HG03457 (cell line): ENCODE data around the gene GRM5.
"Not testable (repeated sequence)": the region's sequence is repeated elsewhere in the genome, so short reads cannot be mapped to it uniquely, and the experiment has no call there.

Source experiments
- ATAC-seq: cut with Tn5 transposase; IDR thresholded peaks from one replicate; pipeline ENCODE4 v1.9.1; 2021; ENCODE audit warnings: moderate number of reproducible peaks; ENCODE audit not compliant: unreplicated experiment

GRM5 gene

DNA sequence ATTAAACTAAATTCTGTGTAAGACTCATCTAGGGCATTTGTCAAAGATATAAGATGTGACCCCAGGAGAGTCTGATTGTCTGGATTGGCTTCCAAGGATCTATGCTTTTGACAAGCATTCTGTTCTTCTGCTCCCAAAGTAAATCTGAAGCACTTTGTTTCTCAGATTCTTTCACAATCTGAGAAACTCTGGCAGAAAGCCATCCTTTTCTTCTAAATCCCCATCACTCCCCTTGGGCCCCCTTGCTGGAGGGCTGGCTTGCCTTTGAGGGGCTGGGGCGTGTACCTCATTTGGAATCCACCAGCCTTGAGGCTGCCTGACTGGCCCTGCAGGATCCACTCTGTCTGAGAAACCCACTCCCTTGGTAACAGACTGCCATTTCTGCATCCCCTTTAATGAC is 554.8 kb downstream of the GRM5 start:
- ATAC-seq: no peak

DNA sequence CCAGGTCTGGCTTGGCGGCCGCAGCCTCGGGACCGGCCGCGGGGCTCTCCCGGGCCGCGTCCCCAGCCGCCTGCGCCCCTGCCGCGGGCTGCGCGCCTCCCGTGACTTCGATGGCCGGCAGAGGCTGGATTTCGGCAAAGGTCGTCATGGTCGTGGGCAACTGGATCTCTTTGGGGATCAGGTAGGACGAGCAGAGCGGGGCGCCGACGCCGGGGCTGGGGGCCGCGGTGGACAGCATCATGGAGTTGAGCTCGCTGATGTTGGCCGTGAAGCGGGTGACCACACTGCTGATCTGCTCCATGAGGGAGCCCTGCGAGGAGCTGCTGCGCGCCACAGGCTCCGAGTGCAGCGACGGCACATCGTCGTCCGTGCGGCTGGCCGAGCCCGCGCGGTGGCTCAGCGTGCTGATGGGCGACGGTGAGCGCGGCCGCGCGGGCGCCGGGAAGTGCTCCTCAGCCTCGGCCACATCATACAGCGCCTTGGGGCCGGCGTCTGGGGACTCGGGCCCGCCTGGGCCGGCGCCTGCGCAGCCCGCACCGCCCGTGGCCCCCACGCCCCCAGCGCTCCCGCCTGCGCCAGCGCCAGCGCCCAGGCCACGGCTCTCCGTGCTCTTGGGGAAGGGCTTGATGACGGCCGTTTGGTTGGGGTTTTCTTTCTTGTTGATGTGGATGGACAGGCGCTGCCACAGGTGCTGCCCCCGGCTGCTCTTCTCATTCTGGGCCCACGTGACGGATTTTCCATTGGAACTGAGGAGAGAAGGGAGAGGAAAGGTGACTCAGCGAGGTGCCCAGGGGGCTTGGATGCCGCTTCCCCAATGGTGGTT is 556.8 kb downstream of the GRM5 start:
- no peak for ATAC-seq

DNA sequence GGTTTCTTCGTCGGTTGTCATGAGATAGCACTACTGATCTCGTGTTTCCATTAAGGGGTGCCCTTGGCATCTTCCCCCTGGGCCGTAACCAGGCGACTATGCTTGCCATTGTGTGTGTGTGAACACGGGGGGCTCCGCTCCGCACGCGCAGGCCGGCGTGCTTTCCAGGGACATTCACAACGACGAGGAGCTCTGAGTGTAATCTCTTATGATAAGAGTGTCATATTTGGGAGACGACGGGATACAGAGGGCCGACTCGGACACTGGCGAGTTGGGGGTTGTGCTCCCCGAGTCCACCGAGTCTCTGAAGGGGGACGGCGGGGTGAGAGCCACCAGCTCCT is 557.4 kb downstream of the GRM5 start:
- ATAC-seq: no peak

DNA sequence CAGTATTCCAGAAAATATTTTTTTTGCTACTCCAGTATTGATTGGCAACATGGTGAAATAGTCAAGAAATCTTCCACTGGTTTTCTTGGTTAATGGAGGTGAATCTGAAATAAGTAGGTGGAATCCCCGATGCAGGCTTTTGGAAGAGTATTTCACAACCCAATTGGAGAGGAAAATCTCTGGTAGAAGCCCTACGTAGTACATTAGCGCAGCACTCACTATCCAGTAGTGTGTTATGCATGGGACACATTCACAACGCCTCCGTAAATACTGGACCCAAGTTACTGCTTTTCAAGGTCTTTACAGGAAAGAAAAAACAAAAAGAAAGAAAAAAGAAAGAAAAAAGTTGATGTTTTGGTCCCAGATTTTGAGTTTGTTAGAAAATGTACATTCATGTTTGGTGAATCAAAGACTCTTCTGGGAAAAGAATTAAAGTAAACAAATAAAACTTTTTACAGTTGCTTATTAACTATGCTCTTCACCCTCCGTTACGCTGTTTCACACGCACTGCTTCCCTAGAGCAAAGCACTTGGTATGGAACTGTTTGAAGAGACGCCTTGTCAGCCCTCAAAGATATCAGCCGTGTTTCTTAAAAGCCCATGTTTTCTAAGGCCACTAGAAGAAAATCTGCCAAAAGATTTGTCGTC is 557.9 kb downstream of the GRM5 start:
- ATAC-seq: no peak

DNA sequence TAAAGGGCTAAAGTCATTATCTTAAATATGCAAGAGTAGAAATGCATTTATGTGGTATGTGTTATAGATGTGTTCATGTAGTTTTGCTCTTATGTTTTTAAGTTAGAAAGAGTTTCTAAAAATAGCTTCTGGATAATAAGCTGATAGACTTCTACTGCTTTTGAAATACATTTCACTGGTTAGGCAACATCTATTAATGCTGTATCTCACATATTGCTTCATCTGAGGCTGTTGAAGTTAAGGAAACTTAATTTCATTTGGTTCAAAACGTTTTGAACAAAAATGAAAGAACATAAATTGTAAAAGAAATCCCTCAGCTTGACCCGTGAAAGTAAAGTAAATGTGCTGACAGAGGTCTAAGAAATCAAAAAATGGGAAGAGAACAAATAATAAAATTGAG is 564.2 kb downstream of the GRM5 start:
- no peak for ATAC-seq

DNA sequence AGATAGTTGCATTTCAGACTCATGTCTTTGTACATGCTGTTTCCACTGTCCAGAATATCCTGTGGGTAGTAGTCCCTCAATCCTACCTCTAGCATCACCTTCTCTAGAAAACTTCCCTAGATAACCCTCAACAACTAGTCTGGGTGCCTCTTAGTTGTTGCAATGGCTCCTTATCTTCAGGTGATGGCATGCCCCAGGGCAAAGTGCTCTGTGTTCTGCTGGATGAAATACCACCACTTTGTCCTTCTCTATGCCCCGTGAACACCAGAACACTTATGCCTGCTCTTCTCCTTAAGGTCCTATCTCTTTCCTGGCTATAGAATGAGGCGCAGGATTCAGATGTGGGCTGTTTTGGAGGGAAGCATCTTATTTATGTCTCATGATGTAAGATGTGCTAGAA is 569.9 kb downstream of the GRM5 start:
- ATAC-seq: no peak

DNA sequence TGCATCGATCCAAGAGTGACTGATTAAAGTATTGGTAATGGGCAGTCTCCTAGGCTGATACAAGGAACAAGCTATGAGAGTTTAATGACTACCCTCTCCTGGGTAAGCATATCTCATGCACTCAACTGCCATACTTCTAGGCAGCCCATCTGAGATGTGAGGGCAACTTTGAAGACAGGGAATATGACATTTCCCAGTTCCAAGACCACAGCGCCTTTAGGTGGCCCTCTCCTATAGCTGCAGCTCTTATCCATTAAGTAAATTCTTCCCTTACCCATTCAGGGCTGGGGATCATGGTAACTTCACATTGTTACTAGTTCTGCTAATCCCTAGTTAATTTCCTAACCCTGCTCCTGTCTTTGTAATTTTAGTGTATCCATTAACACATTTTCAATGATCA is 570.9 kb downstream of the GRM5 start:
- no peak for ATAC-seq

DNA sequence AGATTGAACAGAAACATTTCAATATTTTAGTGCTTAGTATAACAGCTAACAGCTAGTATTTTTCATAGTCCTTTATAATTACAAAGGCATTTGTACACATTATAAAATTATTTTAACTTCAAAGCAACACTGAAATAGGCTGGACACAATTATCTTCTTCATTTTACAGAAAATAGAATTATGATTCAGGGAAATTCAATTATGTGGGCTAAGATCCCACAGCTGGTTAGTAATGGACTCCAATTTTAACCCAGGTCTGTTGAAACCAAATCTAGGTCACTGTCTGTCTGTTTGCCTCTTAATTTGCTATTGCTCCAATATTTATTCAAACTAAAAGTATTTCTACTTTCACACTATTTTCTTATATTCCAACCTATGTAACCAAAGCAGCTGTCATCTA is 574.1 kb downstream of the GRM5 start:
- no peak for ATAC-seq

DNA sequence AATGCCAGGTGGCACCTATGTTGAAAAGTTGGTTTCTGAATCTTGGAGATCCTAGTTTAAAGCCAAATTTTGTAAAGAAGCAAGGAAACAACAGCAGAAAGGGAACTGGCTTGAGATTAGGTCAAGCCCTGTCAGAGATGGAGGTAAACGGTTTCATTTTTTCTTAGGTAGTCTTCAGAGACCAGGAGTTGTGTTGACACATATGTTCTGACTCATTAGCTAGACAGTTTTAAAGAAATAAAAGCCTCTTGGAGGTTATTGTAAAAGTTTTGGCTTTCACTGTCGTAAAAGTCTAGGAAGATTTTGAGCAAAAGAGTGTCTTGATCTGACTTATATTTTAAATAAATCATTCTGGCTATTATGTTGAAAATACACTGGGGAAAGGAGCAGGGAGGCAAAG is 576.8 kb downstream of the GRM5 start:
- no peak for ATAC-seq

DNA sequence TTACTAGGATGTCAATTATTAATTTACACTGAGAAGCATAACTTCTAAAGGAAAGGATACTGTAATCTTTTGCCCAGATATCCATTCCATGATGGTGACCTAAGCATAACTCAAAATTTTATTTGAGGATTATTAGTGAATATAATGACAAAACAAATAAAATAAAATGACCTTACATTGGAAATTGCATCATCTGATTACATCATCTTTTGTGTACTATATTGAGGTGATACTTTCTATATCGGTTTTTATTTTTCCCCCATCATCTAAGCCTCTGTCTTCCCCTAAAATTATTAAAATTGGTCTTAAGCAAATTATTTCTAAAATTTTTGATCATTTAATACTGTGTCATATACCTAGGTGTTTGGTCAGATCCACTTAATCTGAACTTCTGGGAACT is 578.1 kb downstream of the GRM5 start:
- ATAC-seq: no peak

DNA sequence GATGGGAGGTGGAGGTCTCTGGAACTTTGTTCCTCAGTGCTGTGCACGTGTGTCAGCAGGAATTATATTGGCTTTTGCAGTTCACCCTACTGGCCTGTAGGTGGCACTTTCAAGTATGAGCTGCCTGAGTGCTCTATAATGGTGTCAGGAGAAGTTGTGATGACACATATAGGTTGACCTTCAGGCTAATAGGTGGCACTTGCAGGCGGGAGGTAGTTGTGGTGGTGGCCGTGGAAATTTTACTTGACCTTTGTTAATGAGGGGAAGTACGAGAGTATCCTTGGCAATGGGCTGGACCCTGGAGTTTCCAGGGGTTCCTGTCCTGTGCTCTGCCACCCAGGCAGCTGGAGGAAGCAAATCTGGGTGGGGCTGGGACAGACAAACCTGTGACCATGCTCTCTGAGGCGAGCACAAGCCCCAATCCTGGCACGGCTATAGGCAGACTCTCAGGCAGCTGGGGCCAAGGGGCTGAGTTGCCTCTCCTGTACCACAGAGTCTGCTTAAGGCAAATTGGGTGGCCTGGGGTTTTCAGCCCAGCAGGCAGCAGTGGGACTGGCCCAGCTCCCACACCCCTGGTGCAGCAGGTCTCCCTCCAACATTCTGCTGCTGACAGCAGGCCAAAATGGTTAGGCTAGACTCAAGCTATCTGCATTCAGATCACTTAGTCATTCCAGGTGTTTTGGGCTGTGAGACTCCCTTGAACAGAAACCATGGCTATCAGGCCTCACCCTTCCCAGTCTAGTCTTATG is 580.7 kb downstream of the GRM5 start:
- peak; percentile 85 for ATAC-seq

DNA sequence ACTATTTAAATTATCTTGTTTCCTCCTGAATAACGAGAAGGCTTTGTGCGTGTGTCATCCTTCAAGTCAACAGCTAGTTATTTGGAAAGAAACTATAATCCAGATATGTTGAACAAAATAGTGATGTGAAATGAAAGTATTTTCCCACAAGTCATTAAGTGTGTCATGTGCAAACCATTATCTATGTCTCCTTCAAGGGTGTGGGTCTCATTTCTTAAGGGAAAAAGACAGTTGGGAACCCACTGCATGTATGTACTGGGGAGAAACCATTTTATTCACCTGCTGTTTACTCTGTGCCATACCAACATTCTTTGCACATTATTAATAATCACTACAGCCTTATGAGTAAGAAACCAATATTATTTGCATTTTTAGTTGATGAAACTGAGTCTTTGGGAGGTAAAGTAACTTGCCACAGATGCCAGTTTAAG is 582.9 kb downstream of the GRM5 start:
- ATAC-seq: no peak

DNA sequence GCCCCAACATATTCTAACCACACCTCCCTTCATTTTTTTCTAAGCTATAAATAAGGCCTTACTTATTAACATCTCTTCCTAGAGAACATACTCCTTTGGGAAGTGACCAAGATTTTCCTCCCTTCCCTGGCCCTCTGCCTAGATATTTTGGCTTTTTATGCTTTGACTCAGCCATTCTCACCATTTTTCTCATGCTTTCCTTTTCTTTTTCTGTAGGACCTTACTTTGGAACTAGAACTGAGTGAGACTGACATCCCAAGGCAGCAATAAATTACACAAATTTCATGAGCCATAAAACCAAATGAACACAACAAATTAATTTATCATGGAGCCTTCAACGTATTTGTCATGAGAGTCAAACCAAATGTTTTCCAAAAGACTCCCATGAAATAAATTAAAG is 585.6 kb downstream of the GRM5 start:
- no peak for ATAC-seq

DNA sequence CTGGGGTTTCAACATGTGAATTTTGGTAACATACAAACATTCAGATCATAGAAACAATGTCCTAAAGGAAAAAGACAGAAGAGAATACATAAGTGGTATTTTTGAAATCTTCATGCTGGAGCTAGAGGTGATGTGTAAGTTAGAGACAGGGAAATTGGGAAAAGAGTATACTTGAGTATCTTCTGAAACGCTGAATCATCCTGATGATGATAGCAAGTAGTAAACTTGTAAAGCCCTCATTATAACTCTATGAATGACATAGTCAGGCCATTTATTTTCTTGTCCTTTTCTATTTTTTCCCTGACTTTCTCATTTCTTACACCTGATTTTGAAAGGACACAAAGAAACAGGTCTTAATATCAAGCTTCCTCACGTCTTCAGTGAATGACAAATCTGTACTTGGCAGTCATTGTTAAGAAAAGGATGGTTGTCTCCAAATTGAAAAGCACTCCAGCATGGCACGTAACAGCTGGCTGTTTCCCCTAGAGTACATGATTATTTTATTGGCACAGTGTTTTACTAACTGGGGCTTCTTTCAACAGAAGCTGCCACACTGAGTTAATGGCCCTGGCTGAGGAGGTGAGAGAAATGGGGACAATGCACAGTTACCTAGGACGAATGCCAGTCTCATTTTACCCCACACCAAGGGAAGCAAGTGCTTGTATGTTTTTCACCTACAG is 587.5 kb downstream of the GRM5 start:
- ATAC-seq: no peak

DNA sequence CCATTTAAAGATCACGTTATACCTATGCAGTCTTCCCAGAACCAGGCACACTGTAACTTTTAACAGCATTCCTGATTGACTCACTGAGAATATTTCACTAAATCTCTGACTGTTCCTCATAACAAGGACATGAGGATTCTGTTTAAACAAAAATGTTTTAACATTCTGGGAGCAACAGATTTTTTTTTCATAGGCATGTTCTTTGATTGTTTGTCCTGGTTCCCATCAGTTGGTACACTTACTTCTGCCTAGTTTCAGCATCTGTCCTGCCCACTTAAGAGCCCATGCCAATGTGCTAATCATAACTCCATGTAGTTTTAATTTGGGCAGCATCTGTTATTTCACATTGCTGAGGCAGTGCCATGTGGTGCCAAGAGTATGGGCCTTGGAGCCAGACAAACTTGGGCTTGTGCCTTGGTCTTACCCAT is 589.8 kb downstream of the GRM5 start:
- no peak for ATAC-seq

DNA sequence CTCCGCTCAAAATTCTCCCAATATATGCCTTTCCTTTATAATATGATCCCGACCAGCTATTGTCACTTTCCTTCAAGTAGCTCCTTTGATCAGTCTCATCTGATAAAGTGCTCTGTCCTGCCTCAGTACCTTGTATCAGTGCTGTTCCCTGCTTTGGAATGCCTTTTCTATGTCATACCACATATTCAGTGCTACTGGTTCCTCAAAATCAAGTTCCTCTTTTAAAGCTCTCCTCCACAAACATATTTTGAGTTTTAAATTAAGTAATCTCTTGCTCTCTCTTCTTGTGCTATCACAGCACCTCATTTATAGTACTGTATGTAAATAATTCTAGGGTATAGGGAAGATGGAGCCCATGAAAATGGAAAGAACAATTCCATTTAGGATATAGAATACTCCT is 591.1 kb downstream of the GRM5 start:
- ATAC-seq: no peak

DNA sequence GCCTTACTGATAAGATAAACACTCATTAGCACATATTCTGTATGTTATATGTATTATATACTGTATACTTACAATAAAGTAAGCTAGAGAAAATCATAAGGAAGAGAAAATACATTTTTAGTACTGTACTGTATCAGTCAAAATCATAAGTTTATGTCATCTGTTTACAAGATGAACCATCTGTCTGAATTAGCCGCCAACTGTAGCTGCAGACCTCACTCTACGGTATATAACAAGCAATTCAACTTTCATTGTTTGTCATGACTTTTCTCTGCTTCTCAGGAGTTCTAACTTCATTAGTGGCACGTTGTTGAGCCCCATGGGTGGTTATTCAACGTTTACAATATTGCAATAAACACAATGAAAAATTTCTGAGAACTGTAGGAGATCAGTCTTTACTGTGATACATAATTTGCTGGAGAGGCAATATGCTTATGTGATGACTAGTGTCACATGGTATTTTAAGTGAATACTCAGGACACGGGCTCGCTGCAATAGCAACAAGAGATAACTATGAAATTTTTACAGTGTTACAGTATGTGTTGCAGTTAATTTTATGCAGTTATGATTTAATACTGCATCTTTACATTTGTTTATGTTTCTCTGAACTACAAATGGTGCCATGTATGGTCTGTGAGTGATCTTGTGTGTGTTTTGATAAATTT is 596.1 kb downstream of the GRM5 start:
- ATAC-seq: no peak

DNA sequence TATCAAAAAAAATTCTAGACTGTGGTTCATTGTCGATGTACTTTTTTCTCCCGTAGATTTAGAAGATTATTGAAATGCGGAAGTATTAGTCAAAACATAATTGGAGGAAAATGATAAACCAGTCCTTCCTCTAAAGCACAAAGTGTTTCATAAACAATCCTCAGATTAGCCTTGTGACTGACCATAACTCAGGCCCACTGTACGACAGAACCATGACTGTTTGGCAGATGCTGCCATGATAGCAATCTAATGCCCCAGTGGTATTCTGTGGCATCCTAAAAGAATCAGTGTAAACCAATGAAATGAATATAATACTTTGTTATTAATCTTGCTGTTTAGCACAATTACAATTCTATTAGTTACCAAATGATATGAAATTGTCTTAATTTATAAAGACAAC is 601.3 kb downstream of the GRM5 start:
- ATAC-seq: no peak

DNA sequence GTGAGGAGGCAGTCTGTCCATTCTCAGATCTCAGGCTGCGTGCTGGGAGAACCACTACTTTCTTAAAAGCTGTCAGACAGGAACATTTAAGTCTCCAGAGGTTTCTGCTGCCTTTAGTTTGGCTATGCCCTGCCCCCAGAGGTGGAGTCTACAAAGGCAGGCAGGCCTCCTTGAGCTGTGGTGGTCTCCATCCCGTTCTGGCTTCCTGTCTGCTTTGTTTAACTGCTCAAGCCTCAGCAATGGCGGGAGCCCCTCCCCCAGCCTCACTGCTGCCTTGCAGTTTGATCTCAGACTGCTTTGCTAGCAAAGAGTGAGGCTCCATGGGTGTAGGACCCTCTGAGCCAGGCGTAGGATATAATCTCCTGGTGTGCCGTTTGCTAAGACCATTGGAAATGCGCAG is 602.5 kb downstream of the GRM5 start:
- ATAC-seq: not testable (repeated sequence)

DNA sequence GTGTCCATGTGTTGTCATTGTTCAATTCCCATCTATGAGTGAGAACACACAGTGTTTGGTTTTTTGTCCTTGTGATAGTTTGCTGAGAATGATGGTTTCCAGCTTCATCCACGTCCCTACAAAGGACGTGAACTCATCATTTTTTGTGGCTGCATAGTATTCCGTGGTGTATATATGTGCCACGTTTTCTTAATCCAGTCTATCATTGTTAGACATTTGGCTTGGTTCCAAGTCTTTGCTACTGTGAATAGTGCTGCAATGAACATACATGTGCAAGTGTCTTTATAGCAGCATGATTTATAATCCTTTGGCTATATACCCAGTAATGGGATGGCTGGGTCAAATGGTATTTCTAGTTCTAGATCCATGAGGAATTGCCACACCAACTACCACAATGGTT is 607.7 kb downstream of the GRM5 start:
- not testable (repeated sequence) for ATAC-seq

DNA sequence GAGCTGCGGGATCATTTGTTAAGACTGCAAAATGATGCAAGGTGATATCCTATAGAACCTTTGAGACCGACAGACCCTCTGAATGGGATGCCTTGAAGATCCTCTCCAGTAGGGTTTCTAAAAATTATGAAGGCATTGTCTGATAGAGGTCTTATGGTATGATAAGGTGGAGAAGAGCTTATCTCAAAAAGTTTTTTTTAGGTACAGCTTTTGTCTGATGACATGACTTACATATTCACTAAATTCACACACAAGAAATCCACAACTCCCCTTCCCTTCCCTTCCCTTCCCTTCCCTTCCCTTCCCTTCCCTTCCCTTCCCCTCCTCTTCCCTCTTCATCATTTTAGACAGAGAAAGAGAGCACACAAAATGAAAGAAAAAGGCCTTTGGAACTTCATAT is 609.8 kb downstream of the GRM5 start:
- ATAC-seq: no peak
